ENCODE results near the gene ZBTB7C.

DNA sequence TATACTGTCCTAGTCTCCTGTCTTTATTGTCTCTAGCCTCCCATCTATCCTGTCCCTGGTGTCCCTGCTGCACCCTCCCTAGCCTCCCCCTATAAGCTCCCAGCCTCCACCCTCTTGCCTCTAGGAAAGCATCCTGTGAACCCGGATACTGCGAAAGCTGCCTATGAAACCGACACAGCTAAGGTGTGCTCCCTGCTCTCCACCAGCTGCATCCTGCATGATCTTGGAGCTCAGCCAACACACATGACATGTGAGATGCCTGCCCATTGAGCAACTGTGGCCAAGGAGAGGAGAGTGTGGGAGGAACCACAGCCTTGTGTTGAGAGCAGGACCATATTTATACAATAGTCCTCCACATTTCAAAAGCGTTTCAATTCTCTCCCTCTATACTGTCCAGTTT is 187.1 kb downstream of the ZBTB7C start:
- TF ChIP-seq, protein P1, sequence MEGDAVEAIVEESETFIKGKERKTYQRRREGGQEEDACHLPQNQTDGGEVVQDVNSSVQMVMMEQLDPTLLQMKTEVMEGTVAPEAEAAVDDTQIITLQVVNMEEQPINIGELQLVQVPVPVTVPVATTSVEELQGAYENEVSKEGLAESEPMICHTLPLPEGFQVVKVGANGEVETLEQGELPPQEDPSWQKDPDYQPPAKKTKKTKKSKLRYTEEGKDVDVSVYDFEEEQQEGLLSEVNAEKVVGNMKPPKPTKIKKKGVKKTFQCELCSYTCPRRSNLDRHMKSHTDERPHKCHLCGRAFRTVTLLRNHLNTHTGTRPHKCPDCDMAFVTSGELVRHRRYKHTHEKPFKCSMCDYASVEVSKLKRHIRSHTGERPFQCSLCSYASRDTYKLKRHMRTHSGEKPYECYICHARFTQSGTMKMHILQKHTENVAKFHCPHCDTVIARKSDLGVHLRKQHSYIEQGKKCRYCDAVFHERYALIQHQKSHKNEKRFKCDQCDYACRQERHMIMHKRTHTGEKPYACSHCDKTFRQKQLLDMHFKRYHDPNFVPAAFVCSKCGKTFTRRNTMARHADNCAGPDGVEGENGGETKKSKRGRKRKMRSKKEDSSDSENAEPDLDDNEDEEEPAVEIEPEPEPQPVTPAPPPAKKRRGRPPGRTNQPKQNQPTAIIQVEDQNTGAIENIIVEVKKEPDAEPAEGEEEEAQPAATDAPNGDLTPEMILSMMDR (IDR thresholded peaks at IDR 0.05) = no peak
- no peak for TF ChIP-seq POLR2A (IDR thresholded peaks at IDR 0.05)
